Liver (tissue), 9 donors: ENCODE data around the gene DSCAM. TPM values are rescaled to one million over a fixed set of nuclear protein-coding genes. Genes with fewer than 3 reads are reported as not detected.

ENCODE experiments used
- DNase-seq: peaks from one replicate; pipeline ENCODE4 v3.0.0-alpha.2; 2017; ENCODE audit warnings: low spot score
- H3K27ac ChIP-seq, 2 donors: one replicate each; pipeline ENCODE4 v1.7.0; 2013; ENCODE audit warnings: inconsistent platforms in 2 of 2, low read length in 2 of 2, control low read depth in 1 of 2, low read depth in 1 of 2, mild to moderate bottlenecking in 1 of 2
- H3K27me3 ChIP-seq, 4 donors: one replicate each; pipeline versions ENCODE4 v1.6.1 to v1.7.0; 2013; ENCODE audit warnings: low read length in 3 of 4, inconsistent platforms in 1 of 4, mild to moderate bottlenecking in 1 of 4, moderate library complexity in 1 of 4; ENCODE audit not compliant: control insufficient read depth in 4 of 4, insufficient read depth in 4 of 4
- H3K36me3 ChIP-seq, 4 donors: one replicate each; pipeline versions ENCODE4 v1.6.1 to v1.7.0; 2013; ENCODE audit warnings: low read length in 3 of 4, mild to moderate bottlenecking in 3 of 4, low read depth in 1 of 4, moderate library complexity in 1 of 4; ENCODE audit not compliant: control insufficient read depth in 4 of 4, insufficient read depth in 3 of 4
- H3K4me1 ChIP-seq, 4 donors: one replicate each; pipeline versions ENCODE4 v1.6.1 to v1.7.0; 2013; ENCODE audit warnings: low read length in 3 of 4, mild to moderate bottlenecking in 3 of 4, moderate library complexity in 1 of 4; ENCODE audit not compliant: control insufficient read depth in 4 of 4, insufficient read depth in 4 of 4
- H3K4me3 ChIP-seq, 3 donors: one replicate each; pipeline versions ENCODE4 v1.6.1 to v1.7.0; 2013; ENCODE audit warnings: low read length in 3 of 3, control low read depth in 1 of 3, low read depth in 1 of 3, mild to moderate bottlenecking in 1 of 3
- H3K9ac ChIP-seq, 2 donors: one replicate each; pipeline ENCODE4 v1.7.0; 2013; ENCODE audit warnings: low read length in 2 of 2, mild to moderate bottlenecking in 2 of 2, moderate library complexity in 2 of 2, control low read depth in 1 of 2, low read depth in 1 of 2
- H3K9me3 ChIP-seq, 4 donors: one replicate each; pipeline versions ENCODE4 v1.6.1 to v1.7.0; 2013; ENCODE audit warnings: low read length in 3 of 4; ENCODE audit not compliant: control insufficient read depth in 4 of 4
- ATF3 ChIP-seq: IDR thresholded peaks from 2 replicates; pipeline ENCODE4 v1.6.1; 2016; ENCODE audit warnings: antibody characterized with exemption
- CTCF ChIP-seq: fragments of 150-350 bp; IDR thresholded peaks from 2 replicates; pipeline ENCODE4 v1.5.1; 2017; ENCODE audit warnings: improper control_type of control experiment, low read depth, low read length; ENCODE audit not compliant: missing input control
- EGR1 ChIP-seq, 2 donors: IDR thresholded peaks; 2 replicates each; pipeline ENCODE4 v1.6.1; 2016 to 2018; ENCODE audit warnings: antibody characterized with exemption in 2 of 2, low read depth in 2 of 2
- FOXA1 ChIP-seq: IDR thresholded peaks from 2 replicates; pipeline ENCODE4 v1.6.1; 2016; ENCODE audit warnings: antibody characterized with exemption
- FOXA2 ChIP-seq: IDR thresholded peaks from 2 replicates; pipeline ENCODE4 v1.6.1; 2016; ENCODE audit warnings: antibody characterized with exemption
- GABPA ChIP-seq, 2 donors: IDR thresholded peaks in 1 of 2; conservative IDR thresholded peaks in 1 of 2; 2 replicates each; pipeline ENCODE4 v1.6.1; 2016; ENCODE audit warnings: antibody characterized with exemption in 2 of 2, mild to moderate bottlenecking in 1 of 2, moderate library complexity in 1 of 2
- HNF4A ChIP-seq, 2 donors: conservative IDR thresholded peaks; 2 replicates each; pipeline ENCODE4 v1.6.1; 2016; ENCODE audit warnings: antibody characterized with exemption in 2 of 2, mild to moderate bottlenecking in 2 of 2
- HNF4G ChIP-seq: IDR thresholded peaks from 2 replicates; pipeline ENCODE4 v1.6.1; 2016; ENCODE audit warnings: antibody characterized with exemption
- JUND ChIP-seq, 2 donors: IDR thresholded peaks; 2 replicates each; pipeline ENCODE4 v1.6.1; 2016; ENCODE audit warnings: antibody characterized with exemption in 2 of 2
- MAX ChIP-seq: IDR thresholded peaks from 2 replicates; pipeline ENCODE4 v1.6.1; 2016; ENCODE audit warnings: antibody characterized with exemption
- NR2F2 ChIP-seq: IDR thresholded peaks from 2 replicates; pipeline ENCODE4 v1.6.1; 2016; ENCODE audit warnings: antibody characterized with exemption
- RAD21 ChIP-seq, 2 donors: IDR thresholded peaks; 2 replicates each; pipeline ENCODE4 v1.6.1; 2016; ENCODE audit warnings: antibody characterized with exemption in 2 of 2, mild to moderate bottlenecking in 2 of 2
- REST ChIP-seq: IDR thresholded peaks from 2 replicates; pipeline ENCODE4 v1.6.1; 2016; ENCODE audit warnings: antibody characterized with exemption, mild to moderate bottlenecking
- RXRA ChIP-seq, 2 donors: IDR thresholded peaks; 2 replicates each; pipeline ENCODE4 v1.6.1; 2017 to 2018; ENCODE audit warnings: antibody characterized with exemption in 2 of 2, mild to moderate bottlenecking in 1 of 2
- SP1 ChIP-seq: IDR thresholded peaks from 2 replicates; pipeline ENCODE4 v1.6.1; 2018; ENCODE audit warnings: antibody characterized with exemption, mild to moderate bottlenecking
- YY1 ChIP-seq: IDR thresholded peaks from 2 replicates; pipeline ENCODE4 v1.6.1; 2016; ENCODE audit warnings: antibody characterized with exemption, mild to moderate bottlenecking
- ZBTB33 ChIP-seq: IDR thresholded peaks from 2 replicates; pipeline ENCODE4 v1.6.1; 2016; ENCODE audit warnings: antibody characterized with exemption
- WGBS: extraction: QIAGEN DNeasy Blood & Tissue Kit; methylation state at CpG from one replicate; pipeline ENCODE4 v1.1.7; 2013; 5-methylcytosine and 5-hydroxymethylcytosine counted together
- polyA plus RNA-seq, 2 donors: library from polyadenylated mRNA; stranded (reverse) in 1 of 2; unstranded in 1 of 2; fragments of 200-250 nt in 1 of 2; fragments of >200 nt in 1 of 2; fragmentation: Nextera tagmentation in 1 of 2; extraction: Ambion mirVana in 1 of 2; gene quantifications; one replicate each; pipeline versions ENCODE4 v1.2.1 to v1.2.3, GENCODE V29; 2013 to 2015
- total RNA-seq, 2 donors: library from RNA; depleted of rRNA; stranded (reverse); fragments of >200 nt; gene quantifications; one replicate each; pipeline ENCODE4 v1.2.3, GENCODE V29; 2014
- donor health status: healthy.
- donor health status: healthy.
- donor health status: healthy.
- donor health status: healthy.
- donor health status: healthy.

Gene DSCAM
- total and polyA plus RNA-seq, 4 donors: 0.02 to 0.23 (median 0.10) TPM

- 69% methylated on average over 3 of the region's 3 CpGs for WGBS
- no peaks in the 10 kb centered on the region for H3K4me1 ChIP-seq
Measured at GRCh38 chr21:40080385-40080784, 766.6 kb downstream of the DSCAM start.

More at GRCh38 chr21:40080385-40080784, 766.6 kb downstream of the DSCAM start:
- H3K27ac ChIP-seq: no peak overlapping the region
- no peak overlapping the region for H3K9ac ChIP-seq
- DNase-seq: no peak
- TF ChIP-seq REST (no peak), ATF3 (no peak), HNF4A (conservative IDR thresholded peaks at IDR 0.05) (no peak), YY1 (no peak), FOXA1 (no peak), FOXA2 (no peak), NR2F2 (no peak), HNF4G (no peak), SP1 (no peak), MAX (no peak), EGR1 (IDR thresholded peaks at IDR 0.05; ENCODE audit: low read depth in 2 of 2) (no peak), RXRA (IDR thresholded peaks at IDR 0.05) (no peak), RAD21 (IDR thresholded peaks at IDR 0.05) (no peak), GABPA (IDR thresholded peaks at IDR 0.05 in 1 of 2, conservative IDR thresholded peaks at IDR 0.05 in 1 of 2) (no peak), CTCF (no peak), ZBTB33 (no peak), JUND (IDR thresholded peaks at IDR 0.05) (no peak)
- no peaks in the 10 kb centered on the region for H3K9me3 ChIP-seq
- no peaks in the 10 kb centered on the region for H3K36me3 ChIP-seq
- peaks cover 0 to 4% (median 0%) of the 10 kb centered on the region in 4 donors for H3K27me3 ChIP-seq
- no peak overlapping the region for H3K4me3 ChIP-seq
